Panc1 (cell line): ENCODE measurements around the gene DVL2.

ENCODE experiments used
- POLR2AphosphoS5 ChIP-seq: IDR thresholded peaks from 2 replicates; pipeline ENCODE4 v1.6.1; 2012; ENCODE audit warnings: mild to moderate bottlenecking, low read depth, low read length, moderate library complexity
- SIN3A ChIP-seq: IDR thresholded peaks from 2 replicates; pipeline ENCODE4 v1.6.1; 2012; ENCODE audit warnings: low read depth, mild to moderate bottlenecking, low read length, moderate library complexity, borderline replicate concordance; ENCODE audit not compliant: insufficient read depth
- TCF7L2 ChIP-seq: IDR thresholded peaks from 2 replicates; pipeline ENCODE4 v1.6.1; 2011; ENCODE audit warnings: mild to moderate bottlenecking, low read depth, low read length, inconsistent platforms
- TF ChIP-seq, protein P1 (sequence below): fragments of 450-650 bp; IDR thresholded peaks from 2 replicates; pipeline ENCODE4 v1.5.1; 2017; ENCODE audit warnings: mild to moderate bottlenecking
- TF ChIP-seq, protein P2 (sequence below), 2 experiments: IDR thresholded peaks; 2 replicates each; pipeline ENCODE4 v1.6.1; 2011 to 2012; ENCODE audit warnings: low read depth in 2 of 2, control low read depth in 1 of 2, low read length in 1 of 2, mild to moderate bottlenecking in 1 of 2, moderate library complexity in 1 of 2; ENCODE audit not compliant: insufficient read depth in 1 of 2

DNA sequence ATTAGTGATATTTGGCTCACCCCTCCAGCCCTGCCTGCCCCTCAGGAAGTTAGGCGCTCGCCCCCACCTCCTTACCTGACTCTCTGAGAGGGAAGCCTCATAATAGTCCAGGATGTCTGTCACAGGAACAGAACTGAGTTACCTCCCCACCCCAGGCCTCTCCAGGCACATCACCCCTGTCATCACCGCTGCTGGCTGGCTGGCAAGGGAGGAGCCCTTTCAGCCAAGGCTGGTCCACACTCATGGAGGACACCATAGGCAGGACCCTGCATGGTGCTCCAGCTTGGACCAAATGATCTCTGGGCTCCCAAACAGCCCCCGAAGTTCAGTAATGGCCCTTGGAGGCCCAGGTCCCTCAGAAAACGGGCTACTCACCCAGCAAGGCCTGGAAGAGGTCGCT is 16.2 kb downstream of the DVL2 start:
- TF ChIP-seq, protein P1, sequence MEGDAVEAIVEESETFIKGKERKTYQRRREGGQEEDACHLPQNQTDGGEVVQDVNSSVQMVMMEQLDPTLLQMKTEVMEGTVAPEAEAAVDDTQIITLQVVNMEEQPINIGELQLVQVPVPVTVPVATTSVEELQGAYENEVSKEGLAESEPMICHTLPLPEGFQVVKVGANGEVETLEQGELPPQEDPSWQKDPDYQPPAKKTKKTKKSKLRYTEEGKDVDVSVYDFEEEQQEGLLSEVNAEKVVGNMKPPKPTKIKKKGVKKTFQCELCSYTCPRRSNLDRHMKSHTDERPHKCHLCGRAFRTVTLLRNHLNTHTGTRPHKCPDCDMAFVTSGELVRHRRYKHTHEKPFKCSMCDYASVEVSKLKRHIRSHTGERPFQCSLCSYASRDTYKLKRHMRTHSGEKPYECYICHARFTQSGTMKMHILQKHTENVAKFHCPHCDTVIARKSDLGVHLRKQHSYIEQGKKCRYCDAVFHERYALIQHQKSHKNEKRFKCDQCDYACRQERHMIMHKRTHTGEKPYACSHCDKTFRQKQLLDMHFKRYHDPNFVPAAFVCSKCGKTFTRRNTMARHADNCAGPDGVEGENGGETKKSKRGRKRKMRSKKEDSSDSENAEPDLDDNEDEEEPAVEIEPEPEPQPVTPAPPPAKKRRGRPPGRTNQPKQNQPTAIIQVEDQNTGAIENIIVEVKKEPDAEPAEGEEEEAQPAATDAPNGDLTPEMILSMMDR, result no peak
- TF ChIP-seq POLR2AphosphoS5 (no peak), TCF7L2 (no peak), SIN3A (no peak)
- TF ChIP-seq, protein P2, sequence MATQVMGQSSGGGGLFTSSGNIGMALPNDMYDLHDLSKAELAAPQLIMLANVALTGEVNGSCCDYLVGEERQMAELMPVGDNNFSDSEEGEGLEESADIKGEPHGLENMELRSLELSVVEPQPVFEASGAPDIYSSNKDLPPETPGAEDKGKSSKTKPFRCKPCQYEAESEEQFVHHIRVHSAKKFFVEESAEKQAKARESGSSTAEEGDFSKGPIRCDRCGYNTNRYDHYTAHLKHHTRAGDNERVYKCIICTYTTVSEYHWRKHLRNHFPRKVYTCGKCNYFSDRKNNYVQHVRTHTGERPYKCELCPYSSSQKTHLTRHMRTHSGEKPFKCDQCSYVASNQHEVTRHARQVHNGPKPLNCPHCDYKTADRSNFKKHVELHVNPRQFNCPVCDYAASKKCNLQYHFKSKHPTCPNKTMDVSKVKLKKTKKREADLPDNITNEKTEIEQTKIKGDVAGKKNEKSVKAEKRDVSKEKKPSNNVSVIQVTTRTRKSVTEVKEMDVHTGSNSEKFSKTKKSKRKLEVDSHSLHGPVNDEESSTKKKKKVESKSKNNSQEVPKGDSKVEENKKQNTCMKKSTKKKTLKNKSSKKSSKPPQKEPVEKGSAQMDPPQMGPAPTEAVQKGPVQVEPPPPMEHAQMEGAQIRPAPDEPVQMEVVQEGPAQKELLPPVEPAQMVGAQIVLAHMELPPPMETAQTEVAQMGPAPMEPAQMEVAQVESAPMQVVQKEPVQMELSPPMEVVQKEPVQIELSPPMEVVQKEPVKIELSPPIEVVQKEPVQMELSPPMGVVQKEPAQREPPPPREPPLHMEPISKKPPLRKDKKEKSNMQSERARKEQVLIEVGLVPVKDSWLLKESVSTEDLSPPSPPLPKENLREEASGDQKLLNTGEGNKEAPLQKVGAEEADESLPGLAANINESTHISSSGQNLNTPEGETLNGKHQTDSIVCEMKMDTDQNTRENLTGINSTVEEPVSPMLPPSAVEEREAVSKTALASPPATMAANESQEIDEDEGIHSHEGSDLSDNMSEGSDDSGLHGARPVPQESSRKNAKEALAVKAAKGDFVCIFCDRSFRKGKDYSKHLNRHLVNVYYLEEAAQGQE (IDR thresholded peaks at IDR 0.05; ENCODE audit: insufficient read depth in 1 of 2, low read depth in 2 of 2, low read length in 1 of 2), result no peak
